ENCODE measurements around the gene MRPL53. TPM values are rescaled to one million over a fixed set of nuclear protein-coding genes. Genes with fewer than 3 reads are reported as not detected.

MRPL53 gene
- total RNA-seq, 1 donor from 2014 or later: 37.7 TPM

- intact Hi-C loops (cut with DNase I): no loop called here
- Histone ChIP-seq H3K9me3 (no peaks in the 10 kb centered on the region), H3K36me3 (peaks cover 45 to 50% of the 10 kb centered on the region in 2 donors), H3K4me1 (no peaks in the 10 kb centered on the region), H3K4me3 (no peak overlapping the region), H3K27ac (no peak overlapping the region), H3K27me3 (no peaks in the 10 kb centered on the region)
- DNase-seq (ENCODE audit: low spot score in 2 of 2): no peak
- TF ChIP-seq CTCF (IDR thresholded peaks at IDR 0.05): no peak
These were observed 42.7 kb downstream of the MRPL53 start for GRCh38 chr2:74429487-74430451.

GRCh38 chr2:74428675-74429074, 43.8 kb downstream of the MRPL53 start:
- no peaks in the 10 kb centered on the region for H3K4me1 ChIP-seq
- no peaks in the 10 kb centered on the region for H3K27me3 ChIP-seq
- H3K27ac ChIP-seq: no peak overlapping the region
- intact Hi-C loops (cut with DNase I): no loop called here
- H3K4me3 ChIP-seq: no peak overlapping the region
- no peak for DNase-seq (ENCODE audit: low spot score in 2 of 2)
- no peaks in the 10 kb centered on the region for H3K9me3 ChIP-seq
- TF ChIP-seq CTCF (IDR thresholded peaks at IDR 0.05): no peak
- peaks cover 45 to 50% of the 10 kb centered on the region in 2 donors for H3K36me3 ChIP-seq

GRCh38 chr2:74427551-74427950, 44.9 kb downstream of the MRPL53 start:
- TF ChIP-seq CTCF (IDR thresholded peaks at IDR 0.05): no peak
- Histone ChIP-seq H3K27ac (no peak overlapping the region), H3K4me3 (no peak overlapping the region), H3K36me3 (peaks cover 45 to 50% of the 10 kb centered on the region in 2 donors), H3K9me3 (no peaks in the 10 kb centered on the region), H3K27me3 (no peaks in the 10 kb centered on the region), H3K4me1 (no peaks in the 10 kb centered on the region)
- intact Hi-C loops (cut with DNase I): no loop called here
- no peak for DNase-seq (ENCODE audit: low spot score in 2 of 2)

GRCh38 chr2:74426181-74426758, 46.2 kb downstream of the MRPL53 start:
- Histone ChIP-seq H3K36me3 (peaks cover 33 to 37% of the 10 kb centered on the region in 2 donors), H3K4me1 (peaks cover 0 to 3% of the 10 kb centered on the region in 2 donors), H3K27ac (no peak overlapping the region), H3K9me3 (no peaks in the 10 kb centered on the region), H3K27me3 (no peaks in the 10 kb centered on the region), H3K4me3 (no peak overlapping the region)
- intact Hi-C loops (cut with DNase I): no loop called here
- no peak for TF ChIP-seq CTCF (IDR thresholded peaks at IDR 0.05)
- no peak for DNase-seq (ENCODE audit: low spot score in 2 of 2)

- H3K27me3 ChIP-seq: no peaks in the 10 kb centered on the region
- H3K36me3 ChIP-seq: peaks cover 27 to 37% of the 10 kb centered on the region in 2 donors
- intact Hi-C loops (cut with DNase I): no loop called here
- peaks cover 0 to 3% of the 10 kb centered on the region in 2 donors for H3K4me1 ChIP-seq
- DNase-seq (ENCODE audit: low spot score in 2 of 2): no peak
- no peaks in the 10 kb centered on the region for H3K9me3 ChIP-seq
- no peak for TF ChIP-seq CTCF (IDR thresholded peaks at IDR 0.05)
- no peak overlapping the region for H3K4me3 ChIP-seq
- no peak overlapping the region for H3K27ac ChIP-seq
These were observed 47.0 kb downstream of the MRPL53 start for GRCh38 chr2:74425523-74425922.

Data from ascending aorta (tissue), 2 donors.